GM18951 (cell line): ENCODE measurements around the gene HDAC10.

ENCODE experiments used
- POLR2A ChIP-seq: IDR thresholded peaks from 4 replicates; pipeline ENCODE4 v1.6.1; 2011; ENCODE audit warnings: mild to moderate bottlenecking; ENCODE audit not compliant: insufficient read length, insufficient read depth; ENCODE audit errors: extremely low read depth
- in situ Hi-C: fragments of 300-500 bp; cut with MboI; formaldehyde crosslinking; loops from one replicate; pipeline ENCODE4 v1.12.0; 2022; ENCODE audit warnings: low sequenced_read_pairs, mixed read lengths, inconsistent platforms; ENCODE audit not compliant: unreplicated experiment

The HDAC10 gene

DNA sequence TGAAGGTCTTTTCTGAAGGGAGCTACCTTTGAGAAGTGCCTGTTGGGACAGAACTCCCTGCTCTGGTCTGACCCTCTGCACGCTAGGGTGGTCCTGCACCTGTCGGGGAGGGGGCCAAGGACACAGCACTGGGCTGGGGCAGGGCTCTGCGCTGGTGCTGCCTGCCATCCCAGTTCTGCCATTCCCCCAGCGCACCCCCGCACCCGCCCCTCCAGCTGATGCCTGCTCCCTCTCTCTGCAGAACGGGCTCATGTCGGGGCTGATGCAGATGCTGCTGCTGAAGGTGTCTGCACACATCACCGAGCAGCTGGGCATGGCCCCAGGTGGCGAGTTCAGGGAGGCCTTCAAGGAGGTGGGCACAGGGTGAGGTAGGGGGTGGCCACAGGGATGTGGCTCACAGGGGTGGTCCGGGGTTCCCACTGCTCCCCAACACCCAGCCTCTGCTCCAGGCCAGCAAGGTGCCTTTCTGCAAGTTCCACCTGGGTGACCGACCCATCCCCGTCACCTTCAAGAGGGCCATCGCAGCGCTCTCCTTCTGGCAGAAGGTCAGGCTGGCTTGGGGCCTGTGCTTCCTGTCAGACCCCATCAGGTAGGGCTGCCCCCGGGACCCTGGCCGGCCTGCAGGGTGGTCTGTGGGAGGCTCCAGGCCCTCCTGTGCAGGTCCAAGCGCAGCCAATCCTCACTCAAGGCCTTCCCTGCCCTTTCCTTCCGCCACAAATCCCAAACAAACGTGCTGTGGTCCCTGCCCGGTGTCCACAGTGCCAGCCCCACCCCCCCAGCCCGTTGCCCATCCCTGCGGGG lies 53.9 kb downstream of the HDAC10 start:
- no peak for TF ChIP-seq POLR2A
- in situ Hi-C loops, result no loop called here

DNA sequence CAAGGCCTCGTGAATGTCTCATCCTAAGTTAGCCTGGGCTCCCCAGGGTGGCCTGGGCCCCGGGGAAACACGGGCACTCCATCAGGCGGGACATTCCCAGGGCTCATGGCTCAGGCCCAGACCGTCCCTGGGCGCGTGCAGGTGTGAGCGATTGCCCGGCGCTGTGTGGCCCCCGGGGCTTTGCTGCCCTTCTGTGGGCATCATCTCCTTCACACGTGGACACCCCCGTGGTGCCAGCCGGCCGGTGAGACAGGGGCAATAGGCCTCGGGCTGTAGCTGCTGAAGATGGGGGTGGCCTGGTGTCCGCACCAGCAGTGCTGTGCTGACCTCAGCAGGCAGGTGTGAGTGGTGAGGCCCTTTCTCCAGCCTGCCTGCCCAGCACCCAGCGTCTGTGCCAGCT lies 54.8 kb downstream of the HDAC10 start:
- in situ Hi-C loops, result no loop called here
- TF ChIP-seq POLR2A, result no peak
